GM19240 (cell line): Measurements from ENCODE around the gene LDAH.

Source experiments
- DNase-seq: peaks from one replicate; pipeline ENCODE4 v3.0.0; 2011; ENCODE audit warnings: low spot score; ENCODE audit not compliant: insufficient read length

LDAH gene

GRCh38 chr2:20638646-20639430 is 184.1 kb downstream of the LDAH start:
- no peak for DNase-seq

DNA sequence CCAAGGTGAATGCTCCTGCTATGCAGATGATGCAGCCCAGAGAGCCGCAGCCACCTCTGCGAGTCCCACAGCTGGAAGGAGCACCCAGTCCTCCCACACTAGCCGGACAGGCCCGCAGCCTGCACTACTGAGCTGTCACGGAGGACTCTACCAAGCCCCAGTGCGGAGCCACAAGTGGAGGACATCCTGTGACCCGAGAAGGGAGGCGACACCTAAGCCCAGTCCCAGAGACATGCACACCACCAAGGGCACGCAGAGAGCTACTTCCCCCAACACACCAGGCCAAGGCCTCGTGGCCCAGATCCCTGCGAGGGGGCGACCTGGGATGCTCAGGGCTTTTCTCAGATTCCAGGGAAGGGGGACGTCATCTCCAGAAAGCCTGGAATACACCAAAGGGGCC is 184.9 kb downstream of the LDAH start:
- no peak for DNase-seq

- no peak for DNase-seq
Observed at GRCh38 chr2:20637147-20637546, 185.8 kb downstream of the LDAH start.

DNA sequence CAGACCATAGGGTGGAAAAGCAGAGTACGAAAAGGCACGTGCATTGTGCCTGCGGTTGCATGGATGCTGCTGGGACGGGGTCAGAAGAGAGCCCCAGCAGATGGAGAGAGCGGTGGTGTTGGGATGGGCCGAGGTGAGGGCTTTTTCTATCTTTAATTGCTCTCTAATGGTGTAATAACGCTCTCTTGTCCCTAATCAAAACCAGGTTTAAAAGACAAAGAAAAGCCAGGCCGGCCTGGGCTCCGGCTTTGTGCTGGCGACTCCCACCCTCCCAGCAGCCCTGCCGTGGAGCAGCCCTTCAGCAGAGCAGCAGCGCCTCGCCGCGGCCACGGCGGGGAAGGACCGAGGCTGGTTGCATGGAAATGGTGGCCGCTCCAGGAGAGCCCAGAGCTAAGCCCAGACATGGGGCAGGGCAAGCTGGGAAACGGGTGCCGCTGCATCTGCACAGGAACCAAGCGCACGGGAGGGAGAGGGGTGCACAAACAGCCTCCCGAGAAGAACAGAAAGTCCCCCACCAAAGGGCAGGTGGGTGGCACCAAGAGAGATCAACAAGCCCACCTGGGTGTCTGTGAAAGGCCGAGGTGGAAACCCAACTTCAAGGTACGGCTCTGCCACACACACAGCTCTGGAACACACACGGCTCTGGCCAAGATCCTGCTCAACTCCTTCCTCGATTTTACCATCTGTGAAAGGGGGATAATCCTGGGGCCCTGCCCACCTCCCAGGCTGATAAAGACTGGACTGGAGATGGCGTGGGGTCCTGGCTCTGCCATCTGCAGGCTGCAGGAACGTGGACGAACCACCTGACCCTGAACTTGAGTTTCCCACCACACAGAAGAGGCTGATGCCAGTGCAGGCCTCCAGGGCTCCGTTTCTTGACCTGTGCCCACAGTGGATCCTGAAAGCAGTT is 187.0 kb downstream of the LDAH start:
- DNase-seq: peak; percentile 80

DNA sequence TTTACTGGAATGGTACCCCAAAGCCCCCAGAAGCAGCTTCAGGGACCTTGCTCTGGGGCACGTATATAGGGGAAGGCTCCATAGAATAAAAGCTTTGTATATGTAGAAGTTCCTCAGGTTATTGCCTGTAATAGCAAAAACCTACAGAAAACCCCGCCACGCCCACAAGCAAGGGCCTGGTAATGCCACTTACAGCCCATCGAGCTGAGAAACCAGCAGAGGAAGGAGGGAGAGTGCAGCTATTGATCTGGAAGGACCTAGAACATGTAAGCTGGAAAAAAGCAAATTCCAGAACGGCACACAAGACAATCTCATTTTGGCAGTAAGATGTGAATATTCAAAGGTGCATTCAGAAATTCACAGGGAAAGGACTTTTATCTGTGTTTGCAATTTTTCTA is 187.8 kb downstream of the LDAH start:
- DNase-seq: no peak

GRCh38 chr2:20634507-20635112 is 188.3 kb downstream of the LDAH start:
- no peak for DNase-seq
